Thyroid gland (tissue), 4 donors: ENCODE data around the gene EPB41.

ENCODE experiments used
- CTCF ChIP-seq, 6 experiments: fragments of 200-600 bp in 3 of 6; fragments of 450-650 bp in 3 of 6; sonication (generic) in 3 of 6; IDR thresholded peaks; one replicate each; pipeline ENCODE4 v1.5.1; 2016 to 2019; ENCODE audit warnings: antibody characterized with exemption in 6 of 6, mild to moderate bottlenecking in 2 of 6, inconsistent platforms in 1 of 6, moderate library complexity in 1 of 6
- POLR2A ChIP-seq, 2 donors: fragments of 450-650 bp; IDR thresholded peaks; one replicate each; pipeline ENCODE4 v1.6.1; 2017; ENCODE audit warnings: antibody characterized with exemption in 2 of 2, mild to moderate bottlenecking in 2 of 2, moderate library complexity in 1 of 2

GRCh38 chr1:28867850-28868249 lies 46.5 kb upstream of the EPB41 start:
- TF ChIP-seq CTCF (IDR thresholded peaks at IDR 0.05): no peak
- no peak for TF ChIP-seq POLR2A (IDR thresholded peaks at IDR 0.05)
